T-cell (primary cell): ENCODE results near the gene MIER3. TPM values are rescaled to one million over a fixed set of nuclear protein-coding genes. Genes with fewer than 3 reads are reported as not detected.
A peak's percentile ranks its signal among the peaks of the same experiment; 100 is the strongest.

Source experiments
- ATAC-seq, 4 experiments: fragments of 200-7000 bp in 3 of 4; fragments of 150-1000 bp in 1 of 4; cut with Tn5 transposase; replicated peaks in 1 of 4; 1 replicate in 3 of 4; 2 replicates in 1 of 4; pipeline ENCODE4 v1.10.0; 2021; ENCODE audit warnings: moderate library complexity in 3 of 4, mild to moderate bottlenecking in 2 of 4, moderate number of reproducible peaks in 1 of 4
- CTCF ChIA-PET, 2 donors: fragments of 300-600 bp; sonication (Branson Sonifier 250); formaldehyde crosslinking; loops; one replicate each; lab custom pipeline; 2022; ENCODE audit warnings: antibody characterized with exemption in 2 of 2; lab: Charles Lee
- POLR2A ChIA-PET, 2 donors: fragments of 300-600 bp; sonication (Branson Sonifier 250); formaldehyde crosslinking; loops; one replicate each; lab custom pipeline; 2022; ENCODE audit warnings: antibody characterized with exemption in 2 of 2; lab: Charles Lee
- DNase-seq, 35 experiments: peaks; one replicate each; pipeline versions ENCODE4 v3.0.0 to v3.0.0-alpha.2; 2013 to 2023
- H3K27ac ChIP-seq: one replicate; pipeline ENCODE4 v1.5.1; 2013; ENCODE audit warnings: low read length
- H3K27me3 ChIP-seq, 2 experiments: replicated peaks in 1 of 2; 1 replicate in 1 of 2; 2 replicates in 1 of 2; pipeline versions ENCODE4 v1.6.1 to v1.7.0; 2013; ENCODE audit warnings: low read length in 1 of 2, mixed read lengths in 1 of 2; ENCODE audit not compliant: control insufficient read depth in 2 of 2, insufficient read depth in 2 of 2; ENCODE audit errors: extremely low read depth in 1 of 2
- H3K36me3 ChIP-seq, 2 donors: 1 replicate in 1 of 2; 2 replicates in 1 of 2; pipeline versions ENCODE4 v1.6.1 to v1.7.0; 2013; ENCODE audit warnings: low read length in 1 of 2; ENCODE audit not compliant: control insufficient read depth in 2 of 2, insufficient read depth in 1 of 2; ENCODE audit errors: extremely low read depth in 1 of 2
- H3K4me1 ChIP-seq, 2 experiments: 1 replicate in 1 of 2; 2 replicates in 1 of 2; pipeline versions ENCODE4 v1.6.1 to v1.7.0; 2013; ENCODE audit warnings: low read length in 2 of 2, mixed read lengths in 1 of 2; ENCODE audit not compliant: insufficient read depth in 2 of 2, control insufficient read depth in 1 of 2; ENCODE audit errors: extremely low read depth in 1 of 2
- H3K4me3 ChIP-seq, 2 donors: 1 replicate in 1 of 2; 2 replicates in 1 of 2; pipeline versions ENCODE4 v1.5.1 to v1.7.0; 2013; ENCODE audit warnings: mild to moderate bottlenecking in 2 of 2, low read length in 1 of 2, moderate library complexity in 1 of 2; ENCODE audit not compliant: control insufficient read depth in 1 of 2; ENCODE audit errors: extremely low read depth in 1 of 2
- H3K9me3 ChIP-seq: 2 replicates; pipeline ENCODE4 v1.7.0; 2013
- H3K27ac Mint-ChIP-seq, 2 donors: one replicate each; pipeline ENCODE4 v1.8.0; 2020 to 2021; ENCODE audit warnings: mild to moderate bottlenecking in 2 of 2, mixed read lengths in 2 of 2
- H3K27me3 Mint-ChIP-seq, 2 donors: one replicate each; pipeline ENCODE4 v1.8.0; 2021 to 2022; ENCODE audit warnings: mixed read lengths in 2 of 2
- H3K36me3 Mint-ChIP-seq: one replicate; pipeline ENCODE4 v1.8.0; 2021; ENCODE audit warnings: mixed read lengths
- H3K4me1 Mint-ChIP-seq, 3 donors: one replicate each; pipeline ENCODE4 v1.8.0; 2020 to 2022; ENCODE audit warnings: mixed read lengths in 3 of 3, mild to moderate bottlenecking in 1 of 3
- H3K4me3 Mint-ChIP-seq, 3 donors: one replicate each; pipeline ENCODE4 v1.8.0; 2020 to 2022; ENCODE audit warnings: mild to moderate bottlenecking in 3 of 3, mixed read lengths in 3 of 3, moderate library complexity in 3 of 3
- H3K9me3 Mint-ChIP-seq, 3 donors: one replicate each; pipeline ENCODE4 v1.8.0; 2020 to 2022; ENCODE audit warnings: mixed read lengths in 3 of 3
- whole genome bisulfite sequencing: methylation state at CpG from one replicate; pipeline ENCODE4 v1.1.5; 2013; ENCODE audit warnings: missing lambda C conversion rate; ENCODE audit not compliant: insufficient coverage; 5-methylcytosine and 5-hydroxymethylcytosine counted together
- total RNA-seq, 35 experiments: library from RNA in 6 of 35; stranded (reverse) in 6 of 35; fragments of 120-200 nt in 1 of 35; gene quantifications; one replicate each; pipeline versions ENCODE4 v1.2.1 to v1.2.4 and lab custom pipeline; 2013 to 2026

Gene MIER3
- total RNA-seq, 5 donors from 2014 or later (not counting 1 experiment from before 2014, with no cell fraction given) = 21.3 to 25.9 (median 23.6) TPM

GRCh38 chr5:56910210-56910965 lies 41.5 kb downstream of the MIER3 start:
- Histone ChIP-seq H3K27ac (peak overlapping the region; percentile 53), H3K27me3 (no peaks in the 10 kb centered on the region), H3K36me3 (no peaks in the 10 kb centered on the region), H3K4me1 (peaks cover 6 to 8% of the 10 kb centered on the region in 2 experiments), H3K9me3 (no peaks in the 10 kb centered on the region), H3K4me3 (peak overlapping the region; percentile 66 to 81)
- no peaks in the 10 kb centered on the region for H3K27me3 Mint-ChIP-seq
- peak; percentile 14 to 41 (median 32) for ATAC-seq
- under 1% methylated on average over 26 of the region's 29 CpGs for WGBS
- POLR2A ChIA-PET = interaction anchor here (0.6 to 1.0 kb wide), 3 partner anchors 11 to 228 kb away, joined by 3 to 13 read pairs (median 3); no protein-coding TSS in a partner anchor
- peaks cover 0 to 6% (median 0%) of the 10 kb centered on the region in 3 donors for H3K9me3 Mint-ChIP-seq
- H3K4me1 Mint-ChIP-seq = peaks cover 20 to 21% (median 20%) of the 10 kb centered on the region in 3 donors
- peak overlapping the region; percentile 90 to 99 (median 90) for H3K4me3 Mint-ChIP-seq
- DNase-seq = peak in 13 of 35 experiments; percentile 0 to 26 (median 6)
- H3K27ac Mint-ChIP-seq = peak overlapping the region; percentile 72 to 92
- H3K36me3 Mint-ChIP-seq = no peaks in the 10 kb centered on the region
- CTCF ChIA-PET = interaction anchor here (0.5 to 1.7 kb wide), 7 partner anchors 11 to 1551 kb away, joined by 3 to 8 read pairs (median 4); no protein-coding TSS in a partner anchor

- ATAC-seq = peak; percentile 78 to 89 (median 83)
- H3K27me3 ChIP-seq = no peaks in the 10 kb centered on the region
- Mint-ChIP-seq H3K4me3 (peak within 1 kb of the TSS; percentile 90 to 99 (median 90)), H3K9me3 (peaks cover 0 to 6% (median 0%) of the 10 kb centered on the region in 3 donors), H3K36me3 (no peaks in the 10 kb centered on the region), H3K27me3 (no peaks in the 10 kb centered on the region), H3K4me1 (peaks cover 20 to 21% (median 20%) of the 10 kb centered on the region in 3 donors), H3K27ac (peak within 1 kb of the TSS; percentile 82 to 92)
- H3K9me3 ChIP-seq = no peaks in the 10 kb centered on the region
- CTCF ChIA-PET = interaction anchor here (0.6 to 1.7 kb wide), 5 partner anchors 10 to 1551 kb away, joined by 3 to 10 read pairs (median 4); no protein-coding TSS in a partner anchor
- DNase-seq = peak; percentile 45 to 89 (median 71)
- peaks cover 6 to 8% of the 10 kb centered on the region in 2 experiments for H3K4me1 ChIP-seq
- peak within 1 kb of the TSS; percentile 66 to 86 for H3K4me3 ChIP-seq
- POLR2A ChIA-PET = interaction anchor here (0.6 to 1.0 kb wide), 2 partner anchors 41 to 229 kb away, joined by 3 to 13 read pairs; no protein-coding TSS in a partner anchor
- WGBS = under 1% methylated on average over 70 of the region's 84 CpGs
- peak within 1 kb of the TSS; percentile 53 for H3K27ac ChIP-seq
- H3K36me3 ChIP-seq = no peaks in the 10 kb centered on the region
Observed at GRCh38 chr5:56909294-56910209, 42.4 kb downstream of the MIER3 start, which contains the start of gene SETD9. Gene SETD9 (plus strand): TSS chr5:56909596. CDS start chr5:56909646, 50 bp downstream.

DNA sequence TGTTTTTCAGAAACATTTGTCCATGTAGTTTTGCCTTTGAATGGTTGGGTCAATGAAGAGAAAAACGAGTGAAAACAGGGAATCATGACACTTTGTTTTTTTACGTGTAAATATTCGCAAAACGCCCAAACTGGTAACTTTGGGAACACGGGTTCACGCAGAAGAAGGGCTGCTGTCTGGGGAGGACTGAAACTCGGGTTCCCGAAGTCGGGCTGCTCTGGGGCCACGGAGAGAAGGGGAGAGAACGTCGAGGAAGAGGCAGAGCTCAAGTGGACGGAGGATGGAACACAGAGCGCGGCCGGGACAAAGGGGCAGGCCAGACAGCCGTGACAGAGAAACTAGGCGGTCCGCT lies 43.0 kb downstream of the MIER3 start:
- WGBS = 1% methylated on average over 19 of the region's 19 CpGs

DNA sequence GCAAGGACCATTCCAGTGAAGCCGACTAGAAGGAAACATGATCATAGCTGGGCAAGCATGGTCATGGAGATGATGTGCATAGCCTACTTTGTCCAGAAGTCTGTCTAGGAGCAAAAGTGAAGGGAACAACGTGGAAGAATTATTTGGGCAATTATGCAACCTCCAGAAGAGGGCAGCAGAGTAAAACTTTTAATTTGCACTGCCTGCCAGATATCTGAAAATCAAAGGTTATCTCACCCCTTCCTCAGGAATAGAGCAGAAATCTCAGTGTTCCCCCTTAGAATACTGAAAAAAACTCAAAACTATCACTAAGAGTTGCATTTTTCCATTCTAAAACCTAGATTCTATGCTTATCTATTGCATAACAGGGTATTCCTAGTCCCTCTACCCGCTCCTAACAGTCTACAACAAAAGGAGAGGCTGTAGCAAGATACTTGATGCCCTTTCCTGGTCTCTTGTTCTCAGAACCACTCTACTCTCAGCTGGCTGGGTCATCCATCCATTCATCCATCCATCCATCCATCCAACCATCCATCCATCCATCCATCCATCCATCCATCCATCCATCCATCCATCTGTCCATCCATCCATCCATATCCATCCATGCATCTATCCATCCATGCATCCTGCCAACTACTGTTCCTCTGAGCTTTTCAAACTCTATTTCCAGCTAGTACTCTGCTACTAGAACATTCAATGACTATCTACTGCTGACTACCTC lies 50.9 kb downstream of the MIER3 start:
- ATAC-seq (peak; percentile 35 to 70 (median 60)), DNase-seq (peak in 15 of 35 experiments; percentile 4 to 75 (median 19))
- no peaks in the 10 kb centered on the region for H3K27me3 Mint-ChIP-seq
- Histone ChIP-seq H3K4me3 (no peak overlapping the region), H3K27ac (no peak overlapping the region), H3K9me3 (no peaks in the 10 kb centered on the region), H3K4me1 (peaks cover 0 to 2% of the 10 kb centered on the region in 2 experiments), H3K27me3 (no peaks in the 10 kb centered on the region), H3K36me3 (no peaks in the 10 kb centered on the region)
- CTCF ChIA-PET = interaction anchor here (0.6 to 3.7 kb wide), 12 partner anchors 63 to 630 kb away, joined by 3 to 28 read pairs (median 7); no protein-coding TSS in a partner anchor
- no peak overlapping the region for H3K27ac Mint-ChIP-seq
- 67% methylated on average over 2 of the region's 3 CpGs for WGBS
- H3K9me3 Mint-ChIP-seq = no peaks in the 10 kb centered on the region
- H3K36me3 Mint-ChIP-seq = peaks cover 10% of the 10 kb centered on the region
- POLR2A ChIA-PET = no interaction called here
- peaks cover 0 to 2% (median 0%) of the 10 kb centered on the region in 3 donors for H3K4me1 Mint-ChIP-seq
- H3K4me3 Mint-ChIP-seq = no peak overlapping the region

More for the DNA sequence above, 43.0 kb downstream of the MIER3 start:
- ChIA-PET CTCF (interaction anchor here in 1 of 2 donors (0.6 kb wide), 1 partner anchor 35 kb away, joined by 3 read pairs; no protein-coding TSS in a partner anchor), POLR2A (no interaction called here)
- no peaks in the 10 kb centered on the region for H3K9me3 ChIP-seq
- peak in 7 of 35 experiments; percentile 3 to 8 (median 4) for DNase-seq
- ATAC-seq = peak in 3 of 4 experiments; percentile 3 to 23 (median 3)
- peak overlapping the region; percentile 66 to 86 for H3K4me3 ChIP-seq
- peaks cover 0 to 6% (median 0%) of the 10 kb centered on the region in 3 donors for H3K9me3 Mint-ChIP-seq
- no peaks in the 10 kb centered on the region for H3K27me3 Mint-ChIP-seq
- H3K27ac ChIP-seq = peak overlapping the region; percentile 52
- H3K4me3 Mint-ChIP-seq = peak overlapping the region; percentile 90 to 99 (median 90)
- H3K4me1 Mint-ChIP-seq = peaks cover 20 to 21% (median 20%) of the 10 kb centered on the region in 3 donors
- H3K27me3 ChIP-seq = no peaks in the 10 kb centered on the region
- H3K36me3 ChIP-seq = no peaks in the 10 kb centered on the region
- H3K36me3 Mint-ChIP-seq = no peaks in the 10 kb centered on the region
- peak overlapping the region; percentile 71 to 82 for H3K27ac Mint-ChIP-seq
- H3K4me1 ChIP-seq = peaks cover 6 to 8% of the 10 kb centered on the region in 2 experiments

DNA sequence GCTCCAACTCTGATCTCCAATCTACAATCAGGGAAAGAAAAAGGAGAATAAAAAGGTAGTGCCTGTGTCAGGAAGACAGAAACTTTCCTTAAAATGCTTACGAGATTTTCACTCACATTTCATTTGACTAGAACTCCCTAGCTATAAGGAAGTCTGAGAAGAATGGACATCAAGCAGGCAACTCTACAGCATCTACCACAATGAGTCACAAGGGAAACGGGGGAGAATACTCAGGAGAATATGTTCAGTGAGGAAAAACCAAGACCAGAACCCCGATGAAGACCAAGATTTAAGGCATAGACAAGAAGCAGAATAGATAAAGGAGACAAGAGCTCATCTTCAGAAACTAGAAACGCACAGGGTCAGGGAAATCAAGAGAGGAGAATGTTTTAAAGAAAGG lies 51.5 kb downstream of the MIER3 start:
- H3K36me3 ChIP-seq = peaks cover 0 to 4% of the 10 kb centered on the region in 2 donors
- H3K9me3 ChIP-seq = no peaks in the 10 kb centered on the region
- no peaks in the 10 kb centered on the region for H3K27me3 ChIP-seq
- 51% methylated on average over 3 of the region's 4 CpGs for WGBS
- Mint-ChIP-seq H3K27me3 (no peaks in the 10 kb centered on the region), H3K36me3 (peaks cover 13% of the 10 kb centered on the region), H3K4me1 (peaks cover 0 to 2% (median 0%) of the 10 kb centered on the region in 3 donors), H3K4me3 (no peak overlapping the region), H3K27ac (no peak overlapping the region), H3K9me3 (no peaks in the 10 kb centered on the region)
- POLR2A ChIA-PET = no interaction called here
- ATAC-seq = peak in 3 of 4 experiments; percentile 39 to 44 (median 39)
- peaks cover 0 to 2% of the 10 kb centered on the region in 2 experiments for H3K4me1 ChIP-seq
- CTCF ChIA-PET = interaction anchor here (0.5 to 3.7 kb wide), 10 partner anchors 62 to 964 kb away, joined by 3 to 28 read pairs (median 6); no protein-coding TSS in a partner anchor
- no peak for DNase-seq
- no peak overlapping the region for H3K27ac ChIP-seq
- H3K4me3 ChIP-seq = no peak overlapping the region
